HEK293T (cell line): ENCODE measurements around the gene TRIM44.

Source experiments
- BHLHE40 ChIP-seq: fragments of 450-650 bp; IDR thresholded peaks from 2 replicates; pipeline ENCODE4 v1.6.1; 2016; ENCODE audit warnings: mild to moderate bottlenecking, moderate library complexity, borderline replicate concordance
- FOXK2 ChIP-seq: fragments of 450-650 bp; IDR thresholded peaks from 2 replicates; pipeline ENCODE4 v1.6.1; 2016; ENCODE audit warnings: mild to moderate bottlenecking
- FOXM1 ChIP-seq: fragments of 450-650 bp; IDR thresholded peaks from 2 replicates; pipeline ENCODE4 v1.6.1; 2017; ENCODE audit warnings: mild to moderate bottlenecking, borderline replicate concordance
- SP1 ChIP-seq: fragments of 450-650 bp; IDR thresholded peaks from 2 replicates; pipeline ENCODE4 v1.6.1; 2017
- SUZ12 ChIP-seq: fragments of 450-650 bp; IDR thresholded peaks from 2 replicates; pipeline ENCODE4 v1.6.1; 2016; ENCODE audit warnings: mild to moderate bottlenecking

DNA sequence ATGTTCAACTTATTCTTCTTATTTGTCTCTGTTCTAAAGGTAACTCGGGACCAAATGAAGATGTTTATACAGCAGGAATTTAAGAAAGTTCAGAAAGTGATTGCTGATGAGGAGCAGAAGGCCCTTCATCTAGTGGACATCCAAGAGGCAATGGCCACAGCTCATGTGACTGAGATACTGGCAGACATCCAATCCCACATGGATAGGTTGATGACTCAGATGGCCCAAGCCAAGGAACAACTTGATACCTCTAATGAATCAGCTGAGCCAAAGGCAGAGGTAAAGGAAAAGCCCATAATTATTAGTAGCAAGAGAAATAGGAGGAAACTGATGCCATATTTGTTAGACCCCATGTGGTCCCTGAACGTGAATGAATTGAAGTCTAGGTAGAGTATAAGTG is 63.3 kb downstream of the TRIM44 start:
- TF ChIP-seq SUZ12 (no peak), FOXM1 (no peak), SP1 (no peak), BHLHE40 (no peak), FOXK2 (no peak)
